GM11168 (cell line): ENCODE results near the gene FLT1.

Source experiments
- in situ Hi-C: fragments of 300-500 bp; cut with MboI; formaldehyde crosslinking; loops from one replicate; pipeline ENCODE4 v1.12.0; 2022; ENCODE audit warnings: low sequenced_read_pairs; ENCODE audit not compliant: unreplicated experiment

The FLT1 gene

GRCh38 chr13:28327373-28328270 is 167.3 kb downstream of the FLT1 start:
- in situ Hi-C loops: loop anchor here (10.0 kb wide), 2 partner anchors 307 to 467 kb away; no protein-coding TSS in a partner anchor

- in situ Hi-C loops: loop anchor here (10.0 kb wide), 2 partner anchors 309 to 469 kb away; no protein-coding TSS in a partner anchor
Measured at GRCh38 chr13:28326056-28326455, 168.9 kb downstream of the FLT1 start.

GRCh38 chr13:28325022-28325421 is 169.9 kb downstream of the FLT1 start:
- in situ Hi-C loops: loop anchor here (10.0 kb wide), 2 partner anchors 310 to 470 kb away; no protein-coding TSS in a partner anchor

- in situ Hi-C loops: loop anchor here (10.0 kb wide), 2 partner anchors 311 to 471 kb away; no protein-coding TSS in a partner anchor
Measured at GRCh38 chr13:28324181-28324789, 170.6 kb downstream of the FLT1 start.

GRCh38 chr13:28322256-28322905 is 172.5 kb downstream of the FLT1 start:
- in situ Hi-C loops: loop anchor here (10.0 kb wide), 2 partner anchors 312 to 472 kb away; no protein-coding TSS in a partner anchor

GRCh38 chr13:28321756-28322155 is 173.2 kb downstream of the FLT1 start:
- in situ Hi-C loops: loop anchor here (10.0 kb wide), 2 partner anchors 313 to 473 kb away; no protein-coding TSS in a partner anchor

GRCh38 chr13:28320884-28321574 is 173.9 kb downstream of the FLT1 start:
- in situ Hi-C loops: loop anchor here (10.0 kb wide), 2 partner anchors 314 to 474 kb away; no protein-coding TSS in a partner anchor

GRCh38 chr13:28320209-28320608 is 174.7 kb downstream of the FLT1 start:
- in situ Hi-C loops: loop anchor here (10.0 kb wide), 2 partner anchors 315 to 475 kb away; no protein-coding TSS in a partner anchor

- in situ Hi-C loops: no loop called here
Measured at GRCh38 chr13:28319528-28319927, 175.4 kb downstream of the FLT1 start.

- in situ Hi-C loops: no loop called here
Measured at GRCh38 chr13:28318496-28318895, 176.4 kb downstream of the FLT1 start.

GRCh38 chr13:28316836-28317235 is 178.1 kb downstream of the FLT1 start:
- in situ Hi-C loops: no loop called here

GRCh38 chr13:28316129-28316528 is 178.8 kb downstream of the FLT1 start:
- in situ Hi-C loops: no loop called here

GRCh38 chr13:28314879-28315278 is 180.0 kb downstream of the FLT1 start:
- in situ Hi-C loops: no loop called here

GRCh38 chr13:28313579-28313978 is 181.3 kb downstream of the FLT1 start:
- in situ Hi-C loops: no loop called here

GRCh38 chr13:28306325-28306724 is 188.6 kb downstream of the FLT1 start:
- in situ Hi-C loops: no loop called here

- in situ Hi-C loops: no loop called here
Measured at GRCh38 chr13:28301839-28302238, 193.1 kb downstream of the FLT1 start.

- in situ Hi-C loops: no loop called here
Measured at GRCh38 chr13:28299916-28300315, 195.0 kb downstream of the FLT1 start.

- in situ Hi-C loops: no loop called here
Measured at GRCh38 chr13:28297341-28297740, 197.6 kb downstream of the FLT1 start.

GRCh38 chr13:28286263-28286662 is 208.7 kb downstream of the FLT1 start:
- in situ Hi-C loops: no loop called here

- in situ Hi-C loops: no loop called here
Measured at GRCh38 chr13:28283600-28283999, 211.3 kb downstream of the FLT1 start.
